ENCODE results near the gene HS6ST1. TPM values are rescaled to one million over a fixed set of nuclear protein-coding genes. Genes with fewer than 3 reads are reported as not detected.

HS6ST1 gene
- total and polyA plus RNA-seq, 2 donors (not counting 3 experiments of a cell fraction or from before 2014, with no cell fraction given), result 12.8 to 19.4 TPM

GRCh38 chr2:128324008-128324896 is 5.6 kb upstream of the HS6ST1 start:
- no peak for DNase-seq (ENCODE audit: low read depth, low spot score)
- dilution Hi-C loops (cut with MboI; ENCODE audit: extremely low pct_ligation_motif_present, low sequenced_read_pairs) (no loop called here), intact Hi-C loops (cut with micrococcal nuclease) (loop anchor here (5.0 to 10.0 kb wide), 4 partner anchors 208 to 413 kb away; no protein-coding TSS in a partner anchor)
- FAIRE-seq, result no peak
- no peaks in the 10 kb centered on the region for H3K9me1 ChIP-seq (replicated peaks; ENCODE audit: control insufficient read depth, extremely low read depth, insufficient read depth, low read length)
- ChIA-PET POLR2A (no interaction called here), CTCF (interaction anchor here (0.8 kb wide), 1 partner anchor 70 kb away, joined by 3 read pairs; no protein-coding TSS in a partner anchor)
- no peak overlapping the region for H3K9ac ChIP-seq (replicated peaks; ENCODE audit: extremely low read depth, insufficient read depth, low read length)
- BruUV-seq (replicated peaks), result no TSS peak
- H3K4me2 ChIP-seq (ENCODE audit: insufficient read depth, low read length), result no peak overlapping the region
- H3K27ac ChIP-seq (ENCODE audit: insufficient read depth, low read depth, low read length), result no peak overlapping the region
- no peaks in the 10 kb centered on the region for H3K36me3 ChIP-seq (ENCODE audit: control insufficient read depth in 2 of 2, extremely low read depth in 1 of 2, insufficient read depth in 2 of 2, low read length in 2 of 2)
- no peaks in the 10 kb centered on the region for H3K27me3 ChIP-seq (ENCODE audit: control insufficient read depth in 2 of 2, insufficient read depth in 2 of 2, low read length in 2 of 2)
- no peaks in the 10 kb centered on the region for H4K20me1 ChIP-seq (replicated peaks; ENCODE audit: control insufficient read depth, extremely low read depth, insufficient read depth, low read length)
- TF ChIP-seq MYC (IDR thresholded peaks at IDR 0.05; ENCODE audit: low read depth, low read length), result no peak
- no peak for TF ChIP-seq GATA2 (IDR thresholded peaks at IDR 0.05; ENCODE audit: insufficient read depth, insufficient read length, low read depth, low read length)
- TF ChIP-seq JUN (IDR thresholded peaks at IDR 0.05; ENCODE audit: borderline replicate concordance, insufficient read depth, insufficient read length, low read depth), result no peak
- no peak for TF ChIP-seq EZH2 (IDR thresholded peaks at IDR 0.05; ENCODE audit: borderline replicate concordance, low read depth, low read length, severe bottlenecking)
- TF ChIP-seq MAX (IDR thresholded peaks at IDR 0.05; ENCODE audit: insufficient read depth, insufficient read length), result no peak
- TF ChIP-seq CTCF (IDR thresholded peaks at IDR 0.05; ENCODE audit: extremely low read depth in 1 of 2, insufficient read depth in 1 of 2, low read depth in 1 of 2, low read length in 2 of 2), result no peak
- no peak for TF ChIP-seq POLR2A (IDR thresholded peaks at IDR 0.05; ENCODE audit: low read depth, low read length)
- no peaks in the 10 kb centered on the region for H3K9me3 ChIP-seq (replicated peaks; ENCODE audit: control insufficient read depth, insufficient read depth, low read length)
- H3K79me2 ChIP-seq (ENCODE audit: control insufficient read depth, insufficient read depth, low read length), result no peaks in the 10 kb centered on the region
- peaks cover 1% of the 10 kb centered on the region for H3K4me1 ChIP-seq (ENCODE audit: control insufficient read depth, extremely low read depth, insufficient read depth, low read length)
- no peak overlapping the region for H2AFZ ChIP-seq (ENCODE audit: low read depth, low read length)
- H3K4me3 ChIP-seq (replicated peaks in 1 of 3; ENCODE audit: insufficient read depth in 1 of 3, low read depth in 1 of 3, low read length in 3 of 3), result no peak overlapping the region
